Fibroblast of the aortic adventitia (primary cell): Measurements from ENCODE around the gene TRIM27. TPM values are rescaled to one million over a fixed set of nuclear protein-coding genes. Genes with fewer than 3 reads are reported as not detected.

Experiments
- DNase-seq: peaks from one replicate; pipeline ENCODE4 v3.0.0-alpha.2; 2010; ENCODE audit warnings: low read depth
- H3K4me3 ChIP-seq: 2 replicates; pipeline ENCODE4 v1.5.1; 2011; ENCODE audit warnings: low read depth, mild to moderate bottlenecking, control low read depth, low read length, moderate library complexity
- total RNA-seq: library from RNA; depleted of rRNA; stranded (reverse); fragments of >200 nt; gene quantifications from 2 replicates; pipeline ENCODE4 v1.2.3, GENCODE V29; 2012; ENCODE audit warnings: low replicate concordance
- TF ChIP-seq, protein P1 (sequence below): IDR thresholded peaks from 2 replicates; pipeline ENCODE4 v1.5.1; 2011; ENCODE audit warnings: mild to moderate bottlenecking, low read length, control low read depth, inconsistent platforms; ENCODE audit not compliant: insufficient read depth

The TRIM27 gene
- total RNA-seq, 1 donor: 49.7 TPM

- peak overlapping the region; percentile 96 for H3K4me3 ChIP-seq
- TF ChIP-seq, protein P1, sequence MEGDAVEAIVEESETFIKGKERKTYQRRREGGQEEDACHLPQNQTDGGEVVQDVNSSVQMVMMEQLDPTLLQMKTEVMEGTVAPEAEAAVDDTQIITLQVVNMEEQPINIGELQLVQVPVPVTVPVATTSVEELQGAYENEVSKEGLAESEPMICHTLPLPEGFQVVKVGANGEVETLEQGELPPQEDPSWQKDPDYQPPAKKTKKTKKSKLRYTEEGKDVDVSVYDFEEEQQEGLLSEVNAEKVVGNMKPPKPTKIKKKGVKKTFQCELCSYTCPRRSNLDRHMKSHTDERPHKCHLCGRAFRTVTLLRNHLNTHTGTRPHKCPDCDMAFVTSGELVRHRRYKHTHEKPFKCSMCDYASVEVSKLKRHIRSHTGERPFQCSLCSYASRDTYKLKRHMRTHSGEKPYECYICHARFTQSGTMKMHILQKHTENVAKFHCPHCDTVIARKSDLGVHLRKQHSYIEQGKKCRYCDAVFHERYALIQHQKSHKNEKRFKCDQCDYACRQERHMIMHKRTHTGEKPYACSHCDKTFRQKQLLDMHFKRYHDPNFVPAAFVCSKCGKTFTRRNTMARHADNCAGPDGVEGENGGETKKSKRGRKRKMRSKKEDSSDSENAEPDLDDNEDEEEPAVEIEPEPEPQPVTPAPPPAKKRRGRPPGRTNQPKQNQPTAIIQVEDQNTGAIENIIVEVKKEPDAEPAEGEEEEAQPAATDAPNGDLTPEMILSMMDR: no peak
- peak; percentile 55 for DNase-seq
Observed at GRCh38 chr6:28922004-28922820, 1.6 kb downstream of the TRIM27 start.

- TF ChIP-seq, protein P1: no peak
- no peak overlapping the region for H3K4me3 ChIP-seq
- DNase-seq: no peak
Observed at GRCh38 chr6:28920281-28920680, 3.5 kb downstream of the TRIM27 start.

GRCh38 chr6:28914941-28915340 is 8.8 kb downstream of the TRIM27 start:
- H3K4me3 ChIP-seq: no peak overlapping the region
- DNase-seq: peak; percentile 44
- TF ChIP-seq, protein P1: no peak

- TF ChIP-seq, protein P1: no peak
- no peak overlapping the region for H3K4me3 ChIP-seq
Observed at GRCh38 chr6:28910901-28911690, 12.7 kb downstream of the TRIM27 start.

GRCh38 chr6:28907394-28907793 is 16.4 kb downstream of the TRIM27 start:
- TF ChIP-seq, protein P1: no peak
- no peak overlapping the region for H3K4me3 ChIP-seq
- DNase-seq: peak; percentile 69

More at GRCh38 chr6:28910901-28911690, 12.7 kb downstream of the TRIM27 start:
- DNase-seq: no peak

GRCh38 chr6:28906669-28907068 is 17.1 kb downstream of the TRIM27 start:
- TF ChIP-seq, protein P1: no peak
- no peak for DNase-seq

More at GRCh38 chr6:28906669-28907068, 17.1 kb downstream of the TRIM27 start:
- no peak overlapping the region for H3K4me3 ChIP-seq
